ENCODE measurements around the gene MYCBP. TPM values are rescaled to one million over a fixed set of nuclear protein-coding genes. Genes with fewer than 3 reads are reported as not detected.

Gene MYCBP
- total and polyA plus RNA-seq, 7 experiments from 2014 or later, result 6.1 to 62.2 (median 20.4) TPM

DNA sequence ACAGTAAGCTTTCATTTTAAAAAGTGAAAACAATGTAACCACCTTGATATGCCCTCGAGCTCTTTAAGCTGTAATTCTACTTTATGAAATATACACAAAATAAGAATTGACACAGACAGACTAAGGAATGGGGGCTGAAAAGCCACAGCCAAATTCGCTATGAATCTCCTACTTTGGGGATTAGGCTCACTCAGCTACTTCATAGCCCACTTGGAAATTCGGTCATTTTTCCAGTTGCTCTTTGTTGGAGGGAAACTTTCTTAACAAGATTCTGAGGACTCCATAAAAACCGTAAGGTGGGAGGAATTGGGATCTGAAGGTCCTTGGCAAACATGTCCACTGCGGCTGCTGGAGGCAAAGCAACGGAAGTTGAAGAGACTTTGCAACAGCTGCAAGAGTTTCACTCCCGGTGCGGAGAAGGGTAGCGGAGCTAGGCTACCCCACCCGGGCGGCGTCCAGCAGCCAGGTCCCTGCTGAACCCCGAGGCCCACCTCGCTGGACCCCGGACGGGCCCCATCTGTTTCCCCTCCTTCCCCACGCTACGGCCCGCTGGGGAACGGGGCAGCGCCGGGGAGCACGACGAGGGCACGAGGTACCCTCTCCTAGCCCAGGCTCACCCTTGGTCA is 634 bp downstream of the MYCBP start:
- Histone ChIP-seq H3K4me3 (ENCODE audit: low read length) (peak overlapping the region; percentile 90), H3K27me3 (ENCODE audit: control insufficient read depth in 2 of 2, insufficient read depth in 2 of 2, low read length in 2 of 2) (no peaks in the 10 kb centered on the region), H3K36me3 (ENCODE audit: control insufficient read depth in 2 of 3, insufficient read depth in 3 of 3, low read length in 3 of 3) (peaks cover 0 to 6% (median 0%) of the 10 kb centered on the region in 3 experiments), H3K9me3 (ENCODE audit: control insufficient read depth in 2 of 3, low read length in 3 of 3) (no peaks in the 10 kb centered on the region), H3K4me1 (ENCODE audit: control insufficient read depth in 2 of 2, insufficient read depth in 2 of 2, low read length in 2 of 2) (peaks cover 10 to 16% of the 10 kb centered on the region in 2 donors), H3K27ac (ENCODE audit: low read depth, low read length) (peak overlapping the region; percentile 90)
- no peaks in the 10 kb centered on the region for H3K27me3 Mint-ChIP-seq
- intact Hi-C loops (cut with micrococcal nuclease), result loop anchor here (1.0 to 10.0 kb wide), 13 partner anchors 13 to 1318 kb away; partner anchors contain the start of genes AKIRIN1 (in 2 of the 2), NDUFS5 (in 2 of the 2), RRAGC (in 2 of the 2) and HPCAL4 (in 1 of the 2)
- no peaks in the 10 kb centered on the region for H3K9me3 Mint-ChIP-seq
- H3K27ac Mint-ChIP-seq, result peak overlapping the region; percentile 6 to 89 (median 82)
- ChIA-PET POLR2A (interaction anchor here (0.6 to 4.1 kb wide), 8 partner anchors 12 to 1638 kb away, joined by 3 to 30 read pairs (median 3); partner anchors contain the start of genes NDUFS5, PPIE, RRAGC and SF3A3), CTCF (no interaction called here)
- peak in 8 of 9 donors; percentile 13 to 39 (median 28) for DNase-seq
- ATAC-seq, result peak; percentile 14
- H3K36me3 Mint-ChIP-seq, result peaks cover 0 to 6% (median 6%) of the 10 kb centered on the region in 5 donors
- H3K4me1 Mint-ChIP-seq, result peaks cover 18 to 43% (median 36%) of the 10 kb centered on the region in 7 donors
- peak overlapping the region; percentile 83 to 96 (median 92) for H3K4me3 Mint-ChIP-seq

DNA sequence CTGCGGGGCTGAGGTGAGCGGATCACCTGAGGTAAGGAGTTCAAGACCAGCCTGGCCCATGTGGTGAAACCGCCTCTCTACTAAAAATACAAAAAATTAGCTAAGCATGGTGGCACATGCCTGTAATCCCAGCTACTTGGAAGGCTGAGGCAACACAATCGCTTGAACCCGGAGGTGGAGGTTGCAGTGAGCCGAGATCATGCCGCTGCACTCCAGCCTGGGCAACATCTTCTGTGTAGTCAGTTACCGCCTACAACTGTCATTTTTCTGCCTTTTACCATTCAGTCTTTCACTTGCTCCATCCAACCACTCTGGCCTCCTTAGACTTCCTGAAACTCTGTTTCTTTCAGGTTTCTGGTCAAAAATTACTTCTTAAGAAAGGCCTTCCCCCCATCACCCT is 2.2 kb downstream of the MYCBP start:
- ChIA-PET CTCF (interaction anchor here (0.5 to 0.7 kb wide), 2 partner anchors 159 to 1605 kb away, joined by 3 read pairs; no protein-coding TSS in a partner anchor), POLR2A (interaction anchor here (1.1 to 4.1 kb wide), 2 partner anchors 10 to 155 kb away, joined by 4 to 30 read pairs; partner anchors contain the start of genes NDUFS5 and RRAGC)
- Histone ChIP-seq H3K9me3 (ENCODE audit: control insufficient read depth in 2 of 3, low read length in 3 of 3) (no peaks in the 10 kb centered on the region), H3K27me3 (ENCODE audit: control insufficient read depth in 2 of 2, insufficient read depth in 2 of 2, low read length in 2 of 2) (no peaks in the 10 kb centered on the region), H3K4me1 (ENCODE audit: control insufficient read depth in 2 of 2, insufficient read depth in 2 of 2, low read length in 2 of 2) (peaks cover 10 to 16% of the 10 kb centered on the region in 2 donors), H3K27ac (ENCODE audit: low read depth, low read length) (no peak overlapping the region), H3K4me3 (ENCODE audit: low read length) (no peak overlapping the region), H3K36me3 (ENCODE audit: control insufficient read depth in 2 of 3, insufficient read depth in 3 of 3, low read length in 3 of 3) (peaks cover 0 to 10% (median 0%) of the 10 kb centered on the region in 3 experiments)
- peak overlapping the region in 5 of 10 donors; percentile 25 to 92 (median 58) for H3K4me3 Mint-ChIP-seq
- no peaks in the 10 kb centered on the region for H3K27me3 Mint-ChIP-seq
- intact Hi-C loops (cut with micrococcal nuclease), result loop anchor here (5.0 to 10.0 kb wide), 5 partner anchors 106 to 821 kb away; partner anchors contain the start of genes AKIRIN1 (in 1 of the 2), HPCAL4 (in 1 of the 2) and PABPC4 (in 1 of the 2)
- no peak for ATAC-seq
- no peak for DNase-seq
- peaks cover 19 to 43% (median 36%) of the 10 kb centered on the region in 7 donors for H3K4me1 Mint-ChIP-seq
- peak overlapping the region in 5 of 9 donors; percentile 11 to 89 (median 51) for H3K27ac Mint-ChIP-seq
- H3K36me3 Mint-ChIP-seq, result peaks cover 0 to 11% (median 6%) of the 10 kb centered on the region in 5 donors
- H3K9me3 Mint-ChIP-seq, result no peaks in the 10 kb centered on the region

DNA sequence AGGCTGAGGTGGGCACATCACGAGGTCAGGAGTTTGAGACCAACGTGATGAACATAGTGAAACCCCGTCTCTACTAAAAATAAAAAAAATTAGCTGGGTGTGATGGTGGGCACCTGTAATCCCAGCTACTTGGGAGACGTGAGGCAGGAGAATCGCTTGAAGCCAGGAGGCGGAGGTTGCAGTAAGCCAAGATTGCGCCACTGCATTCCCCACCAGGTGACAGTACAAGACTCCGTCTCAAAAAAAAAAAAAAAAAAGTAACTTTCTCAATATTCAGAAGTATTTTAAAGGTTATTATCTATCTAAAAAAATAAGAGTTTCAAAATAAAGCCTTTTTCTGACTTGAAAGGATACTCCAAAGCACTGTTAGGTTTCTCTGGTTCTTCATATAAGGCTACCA is 5.9 kb downstream of the MYCBP start:
- no peaks in the 10 kb centered on the region for H3K9me3 Mint-ChIP-seq
- no peak overlapping the region for H3K4me3 ChIP-seq (ENCODE audit: low read length)
- DNase-seq (no peak), ATAC-seq (no peak)
- H3K27me3 ChIP-seq (ENCODE audit: control insufficient read depth in 2 of 2, insufficient read depth in 2 of 2, low read length in 2 of 2), result no peaks in the 10 kb centered on the region
- H3K4me1 ChIP-seq (ENCODE audit: control insufficient read depth in 2 of 2, insufficient read depth in 2 of 2, low read length in 2 of 2), result peaks cover 4 to 6% of the 10 kb centered on the region in 2 donors
- ChIA-PET CTCF (no interaction called here), POLR2A (interaction anchor here (0.9 kb wide), 1 partner anchor 11 kb away, joined by 3 read pairs; no protein-coding TSS in a partner anchor)
- intact Hi-C loops (cut with micrococcal nuclease), result no loop called here
- H3K27ac ChIP-seq (ENCODE audit: low read depth, low read length), result no peak overlapping the region
- H3K9me3 ChIP-seq (ENCODE audit: control insufficient read depth in 2 of 3, low read length in 3 of 3), result no peaks in the 10 kb centered on the region
- H3K36me3 Mint-ChIP-seq, result peaks cover 0 to 20% (median 9%) of the 10 kb centered on the region in 5 donors
- no peak overlapping the region for H3K4me3 Mint-ChIP-seq
- peaks cover 0 to 14% (median 0%) of the 10 kb centered on the region in 3 experiments for H3K36me3 ChIP-seq (ENCODE audit: control insufficient read depth in 2 of 3, insufficient read depth in 3 of 3, low read length in 3 of 3)
- no peak overlapping the region for H3K27ac Mint-ChIP-seq
- H3K27me3 Mint-ChIP-seq, result no peaks in the 10 kb centered on the region
- H3K4me1 Mint-ChIP-seq, result peaks cover 17 to 63% (median 40%) of the 10 kb centered on the region in 7 donors

DNA sequence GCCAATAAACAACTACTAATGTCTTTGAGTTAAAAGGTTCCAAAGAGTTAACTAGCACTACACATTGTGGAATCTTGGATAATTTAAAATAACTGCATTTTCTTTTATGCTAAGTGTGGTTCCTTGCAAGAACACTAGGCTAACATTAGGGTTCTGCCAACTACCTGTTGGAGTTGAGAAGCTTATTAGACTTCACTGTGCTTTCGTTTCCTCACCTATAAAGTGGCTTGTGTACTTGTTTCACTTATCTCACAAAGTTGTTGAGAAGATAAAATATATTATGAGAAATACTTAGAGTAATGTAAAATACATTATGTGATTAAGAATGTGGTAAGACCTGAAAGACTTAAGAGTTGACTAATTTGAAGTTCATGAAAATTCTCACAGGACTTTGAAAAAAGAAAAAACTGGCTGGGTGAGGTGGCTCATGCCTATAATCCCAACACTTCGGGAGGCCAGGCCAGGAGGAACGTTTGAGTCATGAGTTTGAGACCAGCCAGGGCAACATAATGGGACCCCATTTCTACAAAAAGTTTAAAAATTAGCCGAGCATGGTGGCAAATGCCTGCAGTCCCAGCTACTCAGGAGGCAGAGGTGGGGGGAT is 7.9 kb downstream of the MYCBP start:
- peak overlapping the region in 3 of 9 donors; percentile 24 to 36 (median 25) for H3K27ac Mint-ChIP-seq
- peaks cover 4 to 5% of the 10 kb centered on the region in 2 donors for H3K4me1 ChIP-seq (ENCODE audit: control insufficient read depth in 2 of 2, insufficient read depth in 2 of 2, low read length in 2 of 2)

DNA sequence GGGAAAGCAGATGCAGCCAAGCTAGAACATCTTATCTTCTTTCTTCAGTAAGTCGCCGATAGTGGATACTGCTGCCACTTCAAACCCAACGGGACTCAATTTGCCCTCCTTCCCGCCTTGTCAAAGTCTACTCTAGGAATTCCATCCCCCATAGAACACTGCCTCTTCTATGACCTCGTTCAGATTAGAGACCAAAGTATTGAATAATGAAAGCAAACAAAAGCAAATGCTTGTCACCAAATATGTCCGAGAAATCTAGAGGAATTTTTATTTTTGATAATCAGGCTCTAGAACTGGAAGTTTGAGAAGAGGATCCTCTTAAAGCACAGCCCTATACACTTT is 12.7 kb downstream of the MYCBP start:
- Histone ChIP-seq H3K4me1 (ENCODE audit: control insufficient read depth in 2 of 2, insufficient read depth in 2 of 2, low read length in 2 of 2) (peaks cover 20 to 22% of the 10 kb centered on the region in 2 donors), H3K36me3 (ENCODE audit: control insufficient read depth in 2 of 3, insufficient read depth in 3 of 3, low read length in 3 of 3) (peaks cover 0 to 19% (median 0%) of the 10 kb centered on the region in 3 experiments), H3K27ac (ENCODE audit: low read depth, low read length) (peak overlapping the region; percentile 78), H3K4me3 (ENCODE audit: low read length) (peak overlapping the region; percentile 70), H3K27me3 (ENCODE audit: control insufficient read depth in 2 of 2, insufficient read depth in 2 of 2, low read length in 2 of 2) (no peaks in the 10 kb centered on the region), H3K9me3 (ENCODE audit: control insufficient read depth in 2 of 3, low read length in 3 of 3) (no peaks in the 10 kb centered on the region)
- no peaks in the 10 kb centered on the region for H3K27me3 Mint-ChIP-seq
- intact Hi-C loops (cut with micrococcal nuclease), result loop anchor here in 1 of 2 donors (5.0 kb wide), 1 partner anchor 232 kb away; no protein-coding TSS in a partner anchor
- ChIA-PET POLR2A (interaction anchor here (1.5 to 4.2 kb wide), 2 partner anchors 12 to 16 kb away, joined by 3 to 30 read pairs; partner anchors contain the start of gene MYCBP), CTCF (no interaction called here)
- H3K36me3 Mint-ChIP-seq, result peaks cover under 1 to 18% (median 8%) of the 10 kb centered on the region in 5 donors
- DNase-seq, result no peak
- H3K27ac Mint-ChIP-seq, result peak overlapping the region; percentile 76 to 98 (median 88)
- no peaks in the 10 kb centered on the region for H3K9me3 Mint-ChIP-seq
- H3K4me1 Mint-ChIP-seq, result peaks cover 23 to 84% (median 56%) of the 10 kb centered on the region in 7 donors
- no peak for ATAC-seq
- peak overlapping the region; percentile 92 to 99 (median 96) for H3K4me3 Mint-ChIP-seq

More for the DNA sequence above, 7.9 kb downstream of the MYCBP start:
- Histone ChIP-seq H3K27me3 (ENCODE audit: control insufficient read depth in 2 of 2, insufficient read depth in 2 of 2, low read length in 2 of 2) (no peaks in the 10 kb centered on the region), H3K9me3 (ENCODE audit: control insufficient read depth in 2 of 3, low read length in 3 of 3) (no peaks in the 10 kb centered on the region), H3K27ac (ENCODE audit: low read depth, low read length) (no peak overlapping the region), H3K36me3 (ENCODE audit: control insufficient read depth in 2 of 3, insufficient read depth in 3 of 3, low read length in 3 of 3) (peaks cover 0 to 14% (median 0%) of the 10 kb centered on the region in 3 experiments), H3K4me3 (ENCODE audit: low read length) (no peak overlapping the region)
- ChIA-PET POLR2A (interaction anchor here (0.5 kb wide), 1 partner anchor 12 kb away, joined by 4 read pairs; no protein-coding TSS in a partner anchor), CTCF (no interaction called here)
- Mint-ChIP-seq H3K4me3 (no peak overlapping the region), H3K4me1 (peaks cover 12 to 67% (median 43%) of the 10 kb centered on the region in 7 donors), H3K9me3 (no peaks in the 10 kb centered on the region), H3K36me3 (peaks cover 0 to 20% (median 11%) of the 10 kb centered on the region in 5 donors), H3K27me3 (no peaks in the 10 kb centered on the region)
- intact Hi-C loops (cut with micrococcal nuclease), result no loop called here
- ATAC-seq, result no peak
- no peak for DNase-seq

Measured in naive thymus-derived CD4-positive, alpha-beta T cell (primary cell).